ENCODE data around the gene STEEP1.

STEEP1 gene

DNA sequence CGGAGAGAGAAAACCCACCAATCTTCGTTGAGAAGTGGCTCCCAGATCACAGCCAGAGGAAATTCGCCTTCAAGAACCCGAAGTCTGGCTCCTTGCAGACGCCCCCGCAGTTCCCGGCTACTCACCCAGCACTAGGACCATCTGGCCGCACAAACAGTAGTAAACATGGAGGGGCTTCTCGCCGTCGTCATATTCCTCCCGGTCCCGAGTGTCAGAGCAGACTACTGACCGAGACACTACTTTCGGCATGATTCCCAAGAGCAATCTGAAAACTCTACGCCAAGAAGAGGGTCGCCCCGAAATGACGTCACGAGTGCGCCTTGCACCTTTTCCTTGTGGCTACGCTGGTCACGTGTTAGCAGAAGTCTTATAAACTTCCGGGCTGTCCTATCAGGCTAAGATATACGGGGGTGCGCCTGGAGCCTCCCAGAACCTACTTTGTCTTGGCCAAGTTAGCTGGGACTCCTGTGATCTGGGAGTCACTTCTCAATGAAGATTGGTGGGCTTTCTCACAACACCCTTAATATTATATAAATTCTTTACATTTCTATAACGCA, at the start of gene STEEP1:
TSS of gene STEEP1 (minus strand) at position 303 of the 557 bp plus-strand sequence. CDS start at position 249, 54 bp downstream.
- DNase-seq (ENCODE audit: low read depth): peak; percentile 95
- peak within 1 kb of the TSS; percentile 70 for H3K4me3 ChIP-seq (replicated peaks; ENCODE audit: low read depth, low read length)
- TF ChIP-seq, protein P1, sequence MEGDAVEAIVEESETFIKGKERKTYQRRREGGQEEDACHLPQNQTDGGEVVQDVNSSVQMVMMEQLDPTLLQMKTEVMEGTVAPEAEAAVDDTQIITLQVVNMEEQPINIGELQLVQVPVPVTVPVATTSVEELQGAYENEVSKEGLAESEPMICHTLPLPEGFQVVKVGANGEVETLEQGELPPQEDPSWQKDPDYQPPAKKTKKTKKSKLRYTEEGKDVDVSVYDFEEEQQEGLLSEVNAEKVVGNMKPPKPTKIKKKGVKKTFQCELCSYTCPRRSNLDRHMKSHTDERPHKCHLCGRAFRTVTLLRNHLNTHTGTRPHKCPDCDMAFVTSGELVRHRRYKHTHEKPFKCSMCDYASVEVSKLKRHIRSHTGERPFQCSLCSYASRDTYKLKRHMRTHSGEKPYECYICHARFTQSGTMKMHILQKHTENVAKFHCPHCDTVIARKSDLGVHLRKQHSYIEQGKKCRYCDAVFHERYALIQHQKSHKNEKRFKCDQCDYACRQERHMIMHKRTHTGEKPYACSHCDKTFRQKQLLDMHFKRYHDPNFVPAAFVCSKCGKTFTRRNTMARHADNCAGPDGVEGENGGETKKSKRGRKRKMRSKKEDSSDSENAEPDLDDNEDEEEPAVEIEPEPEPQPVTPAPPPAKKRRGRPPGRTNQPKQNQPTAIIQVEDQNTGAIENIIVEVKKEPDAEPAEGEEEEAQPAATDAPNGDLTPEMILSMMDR (IDR thresholded peaks at IDR 0.05; ENCODE audit: low read length, missing control alignments): no peak

DNA sequence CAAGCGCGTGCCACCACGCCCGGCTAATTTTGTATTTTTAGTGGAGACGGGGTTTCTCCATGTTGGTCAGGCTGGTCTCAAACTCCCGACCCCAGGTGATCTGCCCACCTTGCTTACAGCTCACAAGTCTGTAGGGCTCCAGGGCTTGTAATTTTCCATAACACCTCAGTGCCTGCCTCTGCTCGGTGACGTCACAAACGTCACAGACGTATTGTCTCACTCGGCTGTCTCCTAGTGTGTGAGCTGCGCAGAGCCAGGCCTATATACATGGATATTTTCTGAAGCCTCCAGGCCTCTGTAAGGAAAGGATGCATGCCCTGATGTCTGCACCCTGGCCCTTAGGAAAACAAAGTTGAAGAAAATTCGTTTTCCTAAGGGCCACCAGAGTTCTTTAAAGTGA, 49.6 kb upstream of the STEEP1 start:
- no peak for DNase-seq (ENCODE audit: low read depth)
- no peak overlapping the region for H3K4me3 ChIP-seq (replicated peaks; ENCODE audit: low read depth, low read length)
- TF ChIP-seq, protein P1 (IDR thresholded peaks at IDR 0.05; ENCODE audit: low read length, missing control alignments): no peak

DNA sequence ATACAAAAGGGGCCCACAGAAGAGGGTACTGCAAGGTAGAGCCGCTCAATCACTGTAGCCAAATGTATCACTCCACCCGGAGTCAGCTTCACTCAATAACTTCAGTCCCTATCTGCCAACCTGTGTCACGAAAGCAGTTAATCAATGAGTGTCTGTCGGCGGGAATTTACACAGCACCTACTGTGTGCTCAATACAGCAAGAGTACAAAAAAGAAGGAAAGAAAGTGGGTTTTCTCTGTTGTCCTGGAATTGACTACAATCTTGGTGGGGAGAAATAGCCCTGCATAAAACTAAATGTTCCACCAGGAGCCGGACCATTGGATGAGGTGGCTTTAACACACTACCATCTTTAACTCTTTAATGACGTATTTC, 41.8 kb upstream of the STEEP1 start:
- DNase-seq (ENCODE audit: low read depth): no peak
- TF ChIP-seq, protein P1 (IDR thresholded peaks at IDR 0.05; ENCODE audit: low read length, missing control alignments): no peak
- peak overlapping the region; percentile 81 for H3K4me3 ChIP-seq (replicated peaks; ENCODE audit: low read depth, low read length)

DNA sequence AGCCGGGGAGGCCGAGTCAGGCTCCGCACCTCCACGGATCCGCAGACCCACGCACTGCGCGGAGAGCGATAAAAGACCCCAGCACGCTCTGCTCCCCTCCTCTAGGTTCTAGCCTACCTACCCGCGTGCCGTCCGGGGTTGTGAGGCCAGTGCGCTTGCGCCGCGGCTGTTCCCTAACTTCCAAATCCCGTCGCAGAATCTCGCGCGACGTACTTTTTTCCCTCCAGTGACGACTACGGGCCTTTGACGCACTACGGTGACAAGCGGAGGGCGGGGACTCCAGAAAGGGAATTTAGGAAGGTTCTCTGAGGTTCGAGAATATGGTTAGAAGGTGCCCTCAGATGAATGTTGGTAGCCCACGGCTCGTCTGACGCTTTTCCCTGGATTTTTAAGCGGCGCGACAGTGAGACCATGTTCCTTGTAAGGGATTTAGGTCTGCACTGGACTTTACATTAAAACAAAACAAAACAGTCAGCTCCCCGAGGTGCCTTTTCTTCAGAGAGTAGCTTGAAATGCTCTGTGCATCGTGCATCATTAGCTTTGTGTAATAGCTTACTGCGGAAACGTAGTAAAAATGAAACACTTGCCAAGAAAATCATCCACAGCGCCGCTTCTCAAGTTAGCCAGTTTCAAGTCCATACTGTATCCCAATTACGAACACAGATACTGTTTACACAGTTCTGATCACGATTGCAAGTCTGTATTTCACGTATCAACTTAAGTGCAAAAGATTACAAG, 41.2 kb upstream of the STEEP1 start, which contains the start of gene NKRF:
TSS of gene NKRF (minus strand) at position 145 of the 738 bp plus-strand sequence.
- peak within 1 kb of the TSS; percentile 81 for H3K4me3 ChIP-seq (replicated peaks; ENCODE audit: low read depth, low read length)
- peak; percentile 94 for DNase-seq (ENCODE audit: low read depth)
- TF ChIP-seq, protein P1 (IDR thresholded peaks at IDR 0.05; ENCODE audit: low read length, missing control alignments): no peak

DNA sequence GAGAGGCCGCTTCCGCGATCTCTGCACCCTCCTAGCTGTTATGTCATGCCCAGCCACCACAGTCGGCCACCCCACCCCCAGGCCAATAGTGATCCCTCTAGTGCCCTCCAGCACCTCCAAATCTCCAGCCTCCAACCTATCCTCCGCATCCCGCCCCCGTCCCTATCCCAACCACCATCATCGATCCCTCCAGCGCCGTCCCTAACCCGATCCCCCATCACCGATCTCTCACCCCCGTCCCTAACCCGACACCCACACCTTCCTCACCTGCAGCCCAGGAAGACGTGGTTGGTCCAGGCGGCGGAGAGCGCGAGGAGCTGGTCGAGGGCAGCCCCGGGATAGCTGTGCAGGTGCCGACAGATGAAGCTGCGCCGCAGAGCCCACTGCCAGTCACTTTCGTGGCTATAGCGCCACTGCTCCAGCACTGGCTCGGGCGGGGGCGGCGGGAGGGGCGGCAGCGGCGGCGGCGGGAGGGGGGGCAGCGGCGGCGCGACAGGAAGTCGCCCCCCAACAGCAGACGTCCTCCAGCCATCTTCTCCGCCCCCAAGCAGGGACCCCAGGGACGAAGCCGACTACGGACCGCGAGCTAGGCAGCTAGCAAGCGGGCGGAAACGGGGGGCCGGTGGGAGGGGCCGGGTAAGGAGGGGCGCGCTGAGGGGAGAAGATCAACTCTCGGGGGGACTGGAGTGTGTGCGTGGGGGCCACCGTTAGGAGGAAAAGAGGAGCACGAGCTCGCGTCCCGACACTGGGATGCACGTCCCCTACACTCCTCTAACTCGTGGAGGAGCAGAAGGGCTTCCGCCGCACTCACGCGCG, 40.5 kb upstream of the STEEP1 start:
- no peak for DNase-seq (ENCODE audit: low read depth)
- H3K4me3 ChIP-seq (replicated peaks; ENCODE audit: low read depth, low read length): peak overlapping the region; percentile 81
- TF ChIP-seq, protein P1 (IDR thresholded peaks at IDR 0.05; ENCODE audit: low read length, missing control alignments): no peak

DNA sequence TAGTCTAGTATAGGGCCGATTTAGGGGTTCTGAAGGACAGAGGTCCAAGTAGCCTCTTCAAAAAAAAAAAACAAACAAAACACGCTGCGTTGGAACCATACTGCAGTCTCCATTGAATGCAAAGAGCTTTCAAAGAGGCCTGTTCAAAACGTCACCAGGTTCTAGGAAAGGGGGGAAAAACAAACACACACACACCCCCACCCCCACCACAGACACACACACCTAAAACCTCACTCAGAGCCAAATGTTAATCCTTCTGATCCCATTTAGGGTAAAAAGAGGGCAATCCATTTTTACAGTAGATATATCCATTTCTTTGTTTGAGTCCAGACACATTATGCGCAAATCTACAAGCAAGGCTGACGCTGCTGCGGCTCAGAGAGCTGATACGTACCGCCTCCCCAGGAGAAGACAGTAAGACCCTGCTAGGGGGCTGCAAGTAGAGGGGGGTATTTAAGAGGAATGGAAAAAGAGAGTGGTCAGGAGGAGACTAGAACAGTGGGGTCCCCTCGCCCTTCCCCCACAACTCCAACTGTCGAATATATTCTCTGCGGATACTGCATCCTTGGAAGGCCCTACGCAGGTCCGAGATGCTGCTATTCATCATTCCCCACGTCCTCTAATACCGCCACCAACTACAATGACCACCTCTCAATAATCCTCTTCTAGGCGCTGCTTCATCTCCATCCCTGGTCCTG, 39.7 kb upstream of the STEEP1 start:
- TF ChIP-seq, protein P1 (IDR thresholded peaks at IDR 0.05; ENCODE audit: low read length, missing control alignments): no peak
- DNase-seq (ENCODE audit: low read depth): no peak
- peak overlapping the region; percentile 81 for H3K4me3 ChIP-seq (replicated peaks; ENCODE audit: low read depth, low read length)
